ENCODE data around the gene EEIG2.

GRCh38 chr1:108570128-108570527 lies 10.2 kb downstream of the EEIG2 start:
- TF ChIP-seq TEAD4 (IDR thresholded peaks at IDR 0.05) (no peak), TCF12 (IDR thresholded peaks at IDR 0.05; ENCODE audit: low read depth) (no peak), ZBTB7A (IDR thresholded peaks at IDR 0.05; ENCODE audit: low read depth) (no peak), FOXM1 (IDR thresholded peaks at IDR 0.05; ENCODE audit: borderline replicate concordance, low read depth) (no peak), TAF1 (IDR thresholded peaks at IDR 0.05; ENCODE audit: low read depth) (no peak), USF1 (IDR thresholded peaks at IDR 0.05) (no peak), RAD21 (IDR thresholded peaks at IDR 0.05; ENCODE audit: low read depth) (peak; percentile 62), NFIC (IDR thresholded peaks at IDR 0.05) (no peak), EGR1 (IDR thresholded peaks at IDR 0.05) (no peak), EP300 (IDR thresholded peaks at IDR 0.05; ENCODE audit: borderline replicate concordance) (no peak), CEBPB (IDR thresholded peaks at IDR 0.05) (no peak)
- TF ChIP-seq, protein P1, sequence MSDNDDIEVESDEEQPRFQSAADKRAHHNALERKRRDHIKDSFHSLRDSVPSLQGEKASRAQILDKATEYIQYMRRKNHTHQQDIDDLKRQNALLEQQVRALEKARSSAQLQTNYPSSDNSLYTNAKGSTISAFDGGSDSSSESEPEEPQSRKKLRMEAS (IDR thresholded peaks at IDR 0.05), result no peak
- TF ChIP-seq, protein P2, sequence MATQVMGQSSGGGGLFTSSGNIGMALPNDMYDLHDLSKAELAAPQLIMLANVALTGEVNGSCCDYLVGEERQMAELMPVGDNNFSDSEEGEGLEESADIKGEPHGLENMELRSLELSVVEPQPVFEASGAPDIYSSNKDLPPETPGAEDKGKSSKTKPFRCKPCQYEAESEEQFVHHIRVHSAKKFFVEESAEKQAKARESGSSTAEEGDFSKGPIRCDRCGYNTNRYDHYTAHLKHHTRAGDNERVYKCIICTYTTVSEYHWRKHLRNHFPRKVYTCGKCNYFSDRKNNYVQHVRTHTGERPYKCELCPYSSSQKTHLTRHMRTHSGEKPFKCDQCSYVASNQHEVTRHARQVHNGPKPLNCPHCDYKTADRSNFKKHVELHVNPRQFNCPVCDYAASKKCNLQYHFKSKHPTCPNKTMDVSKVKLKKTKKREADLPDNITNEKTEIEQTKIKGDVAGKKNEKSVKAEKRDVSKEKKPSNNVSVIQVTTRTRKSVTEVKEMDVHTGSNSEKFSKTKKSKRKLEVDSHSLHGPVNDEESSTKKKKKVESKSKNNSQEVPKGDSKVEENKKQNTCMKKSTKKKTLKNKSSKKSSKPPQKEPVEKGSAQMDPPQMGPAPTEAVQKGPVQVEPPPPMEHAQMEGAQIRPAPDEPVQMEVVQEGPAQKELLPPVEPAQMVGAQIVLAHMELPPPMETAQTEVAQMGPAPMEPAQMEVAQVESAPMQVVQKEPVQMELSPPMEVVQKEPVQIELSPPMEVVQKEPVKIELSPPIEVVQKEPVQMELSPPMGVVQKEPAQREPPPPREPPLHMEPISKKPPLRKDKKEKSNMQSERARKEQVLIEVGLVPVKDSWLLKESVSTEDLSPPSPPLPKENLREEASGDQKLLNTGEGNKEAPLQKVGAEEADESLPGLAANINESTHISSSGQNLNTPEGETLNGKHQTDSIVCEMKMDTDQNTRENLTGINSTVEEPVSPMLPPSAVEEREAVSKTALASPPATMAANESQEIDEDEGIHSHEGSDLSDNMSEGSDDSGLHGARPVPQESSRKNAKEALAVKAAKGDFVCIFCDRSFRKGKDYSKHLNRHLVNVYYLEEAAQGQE (IDR thresholded peaks at IDR 0.05; ENCODE audit: low read depth), result no peak
